Suprapubic skin (tissue), 4 donors: ENCODE data around the gene ERN2. TPM values are rescaled to one million over a fixed set of nuclear protein-coding genes. Genes with fewer than 3 reads are reported as not detected.

Experiments
- DNase-seq, 2 donors: peaks; one replicate each; pipeline ENCODE4 v3.0.0-alpha.2; 2019; ENCODE audit warnings: low spot score in 2 of 2
- H3K27ac ChIP-seq: fragments of 200-600 bp; sonication (generic); one replicate; pipeline ENCODE4 v1.5.1; 2019
- H3K27me3 ChIP-seq: fragments of 200-600 bp; sonication (generic); one replicate; pipeline ENCODE4 v1.5.1; 2019
- H3K36me3 ChIP-seq: fragments of 200-600 bp; sonication (generic); one replicate; pipeline ENCODE4 v1.5.1; 2019
- H3K4me1 ChIP-seq: fragments of 200-600 bp; sonication (generic); one replicate; pipeline ENCODE4 v1.5.1; 2019
- H3K4me3 ChIP-seq: fragments of 200-600 bp; sonication (generic); one replicate; pipeline ENCODE4 v1.5.1; 2019; ENCODE audit warnings: mild to moderate bottlenecking
- H3K9me3 ChIP-seq: fragments of 200-600 bp; sonication (generic); one replicate; pipeline ENCODE4 v1.5.1; 2019
- CTCF ChIP-seq, 2 donors: fragments of 200-600 bp in 1 of 2; fragments of 450-650 bp in 1 of 2; sonication (generic) in 1 of 2; IDR thresholded peaks; one replicate each; pipeline ENCODE4 v1.5.1; 2016 to 2019; ENCODE audit warnings: antibody characterized with exemption in 2 of 2, mild to moderate bottlenecking in 1 of 2, moderate library complexity in 1 of 2
- EP300 ChIP-seq: sonication (generic); formaldehyde crosslinking; IDR thresholded peaks from one replicate; pipeline ENCODE4 v1.6.1; 2017; ENCODE audit warnings: antibody characterized with exemption
- POLR2A ChIP-seq, 2 donors: fragments of 450-650 bp; IDR thresholded peaks; one replicate each; pipeline ENCODE4 v1.6.1; 2017; ENCODE audit warnings: antibody characterized with exemption in 2 of 2, mild to moderate bottlenecking in 2 of 2, moderate library complexity in 2 of 2
- POLR2AphosphoS5 ChIP-seq, 3 donors: sonication (generic); formaldehyde crosslinking; IDR thresholded peaks; one replicate each; pipeline ENCODE4 v1.6.1; 2017; ENCODE audit warnings: antibody characterized with exemption in 3 of 3
- WGBS: methylation state at CpG from one replicate; pipeline ENCODE4 v1.1.5; 2018; 5-methylcytosine and 5-hydroxymethylcytosine counted together
- total RNA-seq, 4 donors: library from RNA; depleted of rRNA; stranded (reverse); fragments of >200 nt; gene quantifications; one replicate each; pipeline ENCODE4 v1.1.0, GENCODE V29; 2016

The ERN2 gene
- total RNA-seq, 4 donors from 2014 or later: 0.32 to 2.8 (median 0.79) TPM

DNA sequence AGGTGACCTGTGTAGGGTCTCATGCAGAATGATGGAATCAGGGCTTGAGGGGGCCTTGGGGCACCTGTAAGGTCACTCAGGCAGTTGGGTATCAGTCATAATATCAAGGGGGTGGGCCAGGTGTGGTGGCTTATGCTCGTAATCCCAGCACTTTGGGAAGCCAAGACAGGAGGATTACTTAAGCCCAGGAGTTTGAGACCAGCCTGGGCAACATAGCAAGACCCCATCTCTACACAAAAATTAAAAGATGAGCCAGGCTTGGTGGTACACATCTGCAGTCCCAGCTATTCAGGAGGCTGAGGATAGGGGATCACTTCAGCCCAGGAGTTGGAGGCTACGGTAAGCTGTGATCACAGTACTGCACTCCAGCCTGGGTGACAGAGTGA is 7.5 kb downstream of the ERN2 start:
- no peak for TF ChIP-seq CTCF (IDR thresholded peaks at IDR 0.05)
- no peak for TF ChIP-seq POLR2A (IDR thresholded peaks at IDR 0.05)
- no peak for TF ChIP-seq POLR2AphosphoS5 (IDR thresholded peaks at IDR 0.05)
- no peaks in the 10 kb centered on the region for H3K36me3 ChIP-seq
- peaks cover 4% of the 10 kb centered on the region for H3K27me3 ChIP-seq
- no peak overlapping the region for H3K27ac ChIP-seq
- no peaks in the 10 kb centered on the region for H3K4me1 ChIP-seq
- no peak for DNase-seq
- no peak overlapping the region for H3K4me3 ChIP-seq
- no peaks in the 10 kb centered on the region for H3K9me3 ChIP-seq
- WGBS: 64% methylated on average over 2 of the region's 2 CpGs

GRCh38 chr16:23704772-23705516 is 8.1 kb downstream of the ERN2 start:
- 87% methylated on average over 21 of the region's 22 CpGs for WGBS
- no peak for TF ChIP-seq CTCF (IDR thresholded peaks at IDR 0.05)
- Histone ChIP-seq H3K9me3 (no peaks in the 10 kb centered on the region), H3K4me1 (no peaks in the 10 kb centered on the region), H3K27ac (no peak overlapping the region), H3K36me3 (no peaks in the 10 kb centered on the region), H3K4me3 (no peak overlapping the region), H3K27me3 (peaks cover 4% of the 10 kb centered on the region)
- DNase-seq: no peak

DNA sequence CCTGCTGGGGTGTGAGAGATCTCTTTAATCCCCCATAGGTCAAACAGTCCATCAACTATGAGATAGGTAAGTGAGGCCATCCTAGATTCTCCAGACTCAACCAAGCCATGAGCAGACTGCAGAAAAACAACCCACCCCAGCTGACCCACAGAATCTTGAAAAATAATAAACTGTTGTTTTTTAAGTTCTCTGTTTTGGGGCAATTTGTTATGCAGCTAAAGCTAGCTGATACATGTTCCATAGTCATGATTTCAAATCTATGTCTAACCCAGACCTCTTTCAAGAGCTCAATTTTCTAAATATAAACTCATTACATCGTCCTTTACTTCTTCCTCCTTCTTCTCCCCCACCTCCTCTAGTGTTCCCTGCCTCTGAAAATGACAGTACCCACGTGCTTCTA is 10.1 kb downstream of the ERN2 start:
- no peaks in the 10 kb centered on the region for H3K36me3 ChIP-seq
- DNase-seq: no peak
- H3K4me3 ChIP-seq: no peak overlapping the region
- H3K9me3 ChIP-seq: no peaks in the 10 kb centered on the region
- H3K4me1 ChIP-seq: no peaks in the 10 kb centered on the region
- no peak overlapping the region for H3K27ac ChIP-seq
- H3K27me3 ChIP-seq: peaks cover 4% of the 10 kb centered on the region
- TF ChIP-seq POLR2A (IDR thresholded peaks at IDR 0.05): no peak
- no peak for TF ChIP-seq CTCF (IDR thresholded peaks at IDR 0.05)
- no peak for TF ChIP-seq POLR2AphosphoS5 (IDR thresholded peaks at IDR 0.05)
- TF ChIP-seq EP300: no peak
- WGBS: 77% methylated on average over 2 of the region's 2 CpGs

GRCh38 chr16:23701045-23701444 is 12.0 kb downstream of the ERN2 start:
- TF ChIP-seq POLR2AphosphoS5 (IDR thresholded peaks at IDR 0.05): no peak
- no peak overlapping the region for H3K4me3 ChIP-seq
- no peaks in the 10 kb centered on the region for H3K4me1 ChIP-seq
- no peaks in the 10 kb centered on the region for H3K36me3 ChIP-seq
- WGBS: 76% methylated on average over 7 of the region's 8 CpGs
- DNase-seq: no peak
- H3K9me3 ChIP-seq: no peaks in the 10 kb centered on the region
- H3K27me3 ChIP-seq: no peaks in the 10 kb centered on the region
- H3K27ac ChIP-seq: no peak overlapping the region

DNA sequence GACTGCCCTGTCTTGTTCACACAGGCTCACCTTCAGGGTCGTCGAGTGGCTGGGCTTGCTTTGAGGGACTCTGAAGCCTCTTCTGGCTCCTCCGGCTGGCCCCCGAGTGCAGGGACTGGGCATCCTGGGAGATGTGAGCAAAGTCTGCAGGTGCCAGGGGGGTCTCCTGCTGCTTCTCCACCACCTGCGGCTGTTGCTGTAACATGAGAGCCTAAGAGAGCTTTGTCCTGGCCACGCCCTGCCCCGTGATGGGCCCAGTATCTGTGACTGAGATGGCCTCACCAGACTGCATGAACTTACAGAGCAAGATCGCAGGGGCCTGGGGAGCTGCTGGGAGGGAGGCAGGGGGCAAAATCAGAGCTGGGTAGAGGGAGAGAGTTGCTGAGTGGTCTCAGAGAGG is 12.5 kb downstream of the ERN2 start:
- no peak for DNase-seq
- H3K27ac ChIP-seq: no peak overlapping the region
- H3K9me3 ChIP-seq: no peaks in the 10 kb centered on the region
- H3K27me3 ChIP-seq: no peaks in the 10 kb centered on the region
- H3K36me3 ChIP-seq: no peaks in the 10 kb centered on the region
- WGBS: 32% methylated on average over 8 of the region's 8 CpGs
- TF ChIP-seq POLR2A (IDR thresholded peaks at IDR 0.05): no peak
- no peak for TF ChIP-seq POLR2AphosphoS5 (IDR thresholded peaks at IDR 0.05)
- TF ChIP-seq EP300: no peak
- TF ChIP-seq CTCF (IDR thresholded peaks at IDR 0.05): no peak
- H3K4me1 ChIP-seq: no peaks in the 10 kb centered on the region
- H3K4me3 ChIP-seq: no peak overlapping the region

GRCh38 chr16:23700093-23700492 is 12.9 kb downstream of the ERN2 start:
- H3K4me1 ChIP-seq: no peaks in the 10 kb centered on the region
- TF ChIP-seq EP300 (no peak), CTCF (IDR thresholded peaks at IDR 0.05) (no peak), POLR2AphosphoS5 (IDR thresholded peaks at IDR 0.05) (no peak), POLR2A (IDR thresholded peaks at IDR 0.05) (no peak)
- WGBS: 87% methylated on average over 2 of the region's 2 CpGs
- no peaks in the 10 kb centered on the region for H3K27me3 ChIP-seq
- H3K9me3 ChIP-seq: no peaks in the 10 kb centered on the region
- no peak for DNase-seq
- H3K36me3 ChIP-seq: no peaks in the 10 kb centered on the region
- H3K27ac ChIP-seq: no peak overlapping the region
- H3K4me3 ChIP-seq: no peak overlapping the region
